Lower lobe of right lung (tissue), 2 donors: Measurements from ENCODE around the gene STARD9. TPM values are rescaled to one million over a fixed set of nuclear protein-coding genes. Genes with fewer than 3 reads are reported as not detected.

Source experiments
- ATAC-seq, 2 donors: fragments of 200-7000 bp; cut with Tn5 transposase; one replicate each; pipeline ENCODE4 v1.9.1; 2020 to 2022; ENCODE audit warnings: mild to moderate bottlenecking in 2 of 2, moderate library complexity in 2 of 2
- DNase-seq: peaks from one replicate; pipeline ENCODE4 v3.0.0-alpha.2; 2020
- H3K27ac ChIP-seq: fragments of 200-600 bp; one replicate; pipeline ENCODE4 v1.8.0; 2022
- H3K27me3 ChIP-seq: fragments of 200-600 bp; one replicate; pipeline ENCODE4 v1.8.0; 2022; ENCODE audit warnings: low read depth
- H3K36me3 ChIP-seq: fragments of 200-600 bp; one replicate; pipeline ENCODE4 v1.8.0; 2022; ENCODE audit warnings: mild to moderate bottlenecking
- H3K4me1 ChIP-seq: fragments of 200-600 bp; one replicate; pipeline ENCODE4 v1.8.0; 2022
- H3K4me3 ChIP-seq: fragments of 200-600 bp; one replicate; pipeline ENCODE4 v1.8.0; 2022; ENCODE audit warnings: mild to moderate bottlenecking
- H3K9me3 ChIP-seq: fragments of 200-600 bp; one replicate; pipeline ENCODE4 v1.8.0; 2022
- intact Hi-C: fragments of 100-400 bp; cut with DNase I; formaldehyde crosslinking; loops from one replicate; pipeline ENCODE4 v1.11.0; 2022
- total RNA-seq: library from RNA; stranded (reverse); fragmentation: NEBNext Ultra II Directional; extraction: Animal tissue kit (Norgen Biotek cat#: 25700); gene quantifications from one replicate; pipeline ENCODE4 v1.2.1, GENCODE V29; 2021
- TF ChIP-seq, protein P1 (sequence below): fragments of 200-600 bp; IDR thresholded peaks from one replicate; pipeline ENCODE4 v1.8.0; 2022; ENCODE audit warnings: antibody characterized with exemption, mild to moderate bottlenecking
- donor health status: DM: no; HTN: yes; CAD: no; lungs with severe emphysema.

STARD9 gene
- total RNA-seq, 1 donor from 2014 or later: 21.9 TPM

DNA sequence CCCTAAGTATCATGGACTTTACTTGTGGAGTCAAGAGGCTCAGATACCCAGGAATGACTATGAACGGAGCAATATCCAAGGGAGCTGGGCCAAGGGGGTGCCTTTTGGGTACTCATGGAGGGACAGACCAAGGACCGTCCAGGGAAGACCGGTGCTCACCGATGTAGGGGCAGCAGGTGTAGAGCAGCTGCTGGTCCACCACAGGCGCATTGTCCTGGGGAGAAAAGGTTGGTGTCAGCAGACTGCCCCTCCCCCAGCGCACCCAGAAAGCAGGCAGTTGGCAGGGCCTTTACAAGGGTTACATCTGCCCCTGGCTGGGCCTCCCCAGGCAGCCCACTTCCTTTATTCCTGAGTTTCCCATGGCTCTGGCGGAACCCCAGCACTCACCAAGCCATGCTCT is 154.0 kb downstream of the STARD9 start:
- ATAC-seq: no peak
- H3K36me3 ChIP-seq: peaks cover 99% of the 10 kb centered on the region

DNA sequence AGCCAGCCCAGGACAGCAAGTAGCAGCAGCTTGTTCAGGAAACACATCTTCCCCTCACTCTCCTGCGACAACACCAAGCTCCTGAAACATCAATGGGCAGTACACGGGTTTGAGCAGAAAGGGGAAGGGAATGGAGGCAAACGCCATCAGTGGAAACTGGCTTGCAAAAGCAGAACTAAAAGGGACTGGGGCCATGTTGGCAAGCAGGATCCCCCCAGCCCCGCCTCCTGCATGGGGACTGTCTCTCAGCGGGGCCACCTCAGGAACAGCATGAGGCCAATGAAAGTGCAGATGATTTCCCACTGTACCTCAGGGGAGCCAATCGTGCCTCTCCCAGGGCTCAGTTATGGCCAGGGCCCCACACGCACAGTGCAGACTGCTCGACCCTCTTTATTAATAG is 154.7 kb downstream of the STARD9 start:
- H3K36me3 ChIP-seq: peaks cover 97% of the 10 kb centered on the region
- DNase-seq (no peak), ATAC-seq (no peak)
- no peak overlapping the region for H3K4me3 ChIP-seq
- no peak overlapping the region for H3K27ac ChIP-seq
- H3K9me3 ChIP-seq: no peaks in the 10 kb centered on the region
- TF ChIP-seq, protein P1, sequence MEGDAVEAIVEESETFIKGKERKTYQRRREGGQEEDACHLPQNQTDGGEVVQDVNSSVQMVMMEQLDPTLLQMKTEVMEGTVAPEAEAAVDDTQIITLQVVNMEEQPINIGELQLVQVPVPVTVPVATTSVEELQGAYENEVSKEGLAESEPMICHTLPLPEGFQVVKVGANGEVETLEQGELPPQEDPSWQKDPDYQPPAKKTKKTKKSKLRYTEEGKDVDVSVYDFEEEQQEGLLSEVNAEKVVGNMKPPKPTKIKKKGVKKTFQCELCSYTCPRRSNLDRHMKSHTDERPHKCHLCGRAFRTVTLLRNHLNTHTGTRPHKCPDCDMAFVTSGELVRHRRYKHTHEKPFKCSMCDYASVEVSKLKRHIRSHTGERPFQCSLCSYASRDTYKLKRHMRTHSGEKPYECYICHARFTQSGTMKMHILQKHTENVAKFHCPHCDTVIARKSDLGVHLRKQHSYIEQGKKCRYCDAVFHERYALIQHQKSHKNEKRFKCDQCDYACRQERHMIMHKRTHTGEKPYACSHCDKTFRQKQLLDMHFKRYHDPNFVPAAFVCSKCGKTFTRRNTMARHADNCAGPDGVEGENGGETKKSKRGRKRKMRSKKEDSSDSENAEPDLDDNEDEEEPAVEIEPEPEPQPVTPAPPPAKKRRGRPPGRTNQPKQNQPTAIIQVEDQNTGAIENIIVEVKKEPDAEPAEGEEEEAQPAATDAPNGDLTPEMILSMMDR: no peak
- intact Hi-C loops: no loop called here
- H3K4me1 ChIP-seq: peaks cover 4% of the 10 kb centered on the region
- H3K27me3 ChIP-seq: no peaks in the 10 kb centered on the region

More for the DNA sequence above, 154.0 kb downstream of the STARD9 start:
- Histone ChIP-seq H3K9me3 (no peaks in the 10 kb centered on the region), H3K27ac (no peak overlapping the region), H3K4me1 (peaks cover 4% of the 10 kb centered on the region), H3K27me3 (no peaks in the 10 kb centered on the region), H3K4me3 (no peak overlapping the region)
- no peak for DNase-seq
- intact Hi-C loops: no loop called here
- TF ChIP-seq, protein P1: no peak

DNA sequence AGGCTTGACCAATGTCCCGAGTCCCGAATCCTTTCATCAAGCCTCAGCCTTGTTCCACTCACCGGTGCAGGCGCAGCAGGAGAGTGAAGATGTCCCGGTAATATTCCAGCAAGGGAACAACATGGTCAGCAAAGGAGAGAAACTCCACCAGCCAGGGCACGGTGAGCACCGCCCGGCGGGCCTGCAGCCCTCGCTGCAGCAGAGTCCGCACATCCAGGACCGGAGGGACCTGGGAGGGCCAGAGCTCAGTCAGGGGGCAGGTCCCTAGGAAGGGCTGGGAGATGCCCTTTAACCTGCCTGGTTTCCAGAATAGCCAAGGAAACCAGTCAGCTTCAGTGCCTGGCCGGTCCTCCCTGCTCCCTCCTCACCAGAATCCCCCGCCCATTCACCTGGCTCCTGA is 155.1 kb downstream of the STARD9 start:
- no peak overlapping the region for H3K27ac ChIP-seq
- intact Hi-C loops: no loop called here
- no peaks in the 10 kb centered on the region for H3K9me3 ChIP-seq
- H3K27me3 ChIP-seq: no peaks in the 10 kb centered on the region
- H3K4me1 ChIP-seq: peaks cover 8% of the 10 kb centered on the region
- H3K4me3 ChIP-seq: no peak overlapping the region
- peaks cover 97% of the 10 kb centered on the region for H3K36me3 ChIP-seq
- DNase-seq (no peak), ATAC-seq (no peak)
- TF ChIP-seq, protein P1: no peak

DNA sequence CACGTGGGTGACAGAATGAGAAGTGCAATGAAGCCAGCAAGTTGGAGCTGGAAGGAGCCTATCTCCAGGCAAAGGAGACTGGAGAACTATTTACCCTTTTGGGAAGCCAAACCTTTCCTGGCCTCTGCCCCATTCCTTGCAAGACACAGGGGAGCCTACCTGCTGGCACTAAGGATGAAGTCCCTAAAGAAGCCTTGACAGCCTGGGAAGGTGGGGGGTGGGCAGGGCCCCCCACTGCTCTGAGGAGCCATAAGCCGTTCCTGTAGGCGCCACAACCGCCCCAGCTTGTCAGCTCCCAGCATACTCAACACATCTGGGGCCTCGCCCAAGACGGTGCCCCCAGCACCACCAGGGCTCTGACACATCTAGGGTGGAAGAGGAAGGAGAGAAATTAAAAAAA is 156.1 kb downstream of the STARD9 start:
- Histone ChIP-seq H3K4me1 (peaks cover 15% of the 10 kb centered on the region), H3K9me3 (no peaks in the 10 kb centered on the region), H3K4me3 (no peak overlapping the region), H3K36me3 (peaks cover 88% of the 10 kb centered on the region), H3K27me3 (no peaks in the 10 kb centered on the region), H3K27ac (no peak overlapping the region)
- TF ChIP-seq, protein P1: no peak
- intact Hi-C loops: no loop called here
- DNase-seq (no peak), ATAC-seq (no peak)

DNA sequence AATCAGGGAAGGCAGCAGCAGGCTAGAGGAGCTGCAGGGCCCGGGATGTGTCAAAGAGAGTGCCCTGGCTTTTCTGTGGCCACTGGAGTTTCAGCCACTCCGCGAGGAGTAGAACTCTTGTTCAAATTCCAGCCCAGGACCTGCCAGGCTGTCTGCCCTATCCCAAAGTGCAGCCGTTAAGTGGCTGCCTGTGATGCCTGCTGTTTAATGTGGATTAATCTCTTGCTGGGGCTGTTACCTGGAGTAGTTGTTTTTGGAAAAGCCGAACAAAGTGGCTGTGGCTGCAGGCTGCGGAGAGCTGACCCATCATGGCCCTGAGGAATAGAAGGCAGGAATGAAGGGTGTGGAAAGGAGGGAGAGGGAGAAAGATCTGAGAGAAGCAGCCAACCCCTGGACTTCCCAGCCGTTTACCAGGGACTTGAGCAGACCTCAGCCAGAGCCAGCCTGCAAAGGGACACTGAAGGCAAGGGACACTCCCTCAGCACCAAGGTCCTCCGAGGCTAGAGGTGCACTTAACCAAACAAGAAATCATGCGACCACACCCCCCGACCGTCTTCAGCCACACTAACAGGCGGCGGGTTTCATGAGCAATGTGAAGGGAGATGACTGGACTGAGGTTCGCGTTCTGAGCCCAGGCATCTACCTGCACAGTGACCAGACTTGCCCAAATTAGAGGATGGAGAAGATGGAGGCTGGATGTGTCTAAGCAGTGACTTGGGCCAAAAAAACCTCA is 156.9 kb downstream of the STARD9 start:
- ATAC-seq: no peak
- TF ChIP-seq, protein P1: no peak
- Histone ChIP-seq H3K9me3 (no peaks in the 10 kb centered on the region), H3K4me1 (peaks cover 16% of the 10 kb centered on the region), H3K27ac (no peak overlapping the region), H3K27me3 (no peaks in the 10 kb centered on the region), H3K36me3 (peaks cover 80% of the 10 kb centered on the region), H3K4me3 (no peak overlapping the region)
- no peak for DNase-seq
- intact Hi-C loops: no loop called here
